ENCODE measurements around the gene INPP5K.

INPP5K gene

GRCh38 chr17:1506649-1507267, 9.7 kb downstream of the INPP5K start:
- no peak for DNase-seq (ENCODE audit: low read depth in 2 of 2)

DNA sequence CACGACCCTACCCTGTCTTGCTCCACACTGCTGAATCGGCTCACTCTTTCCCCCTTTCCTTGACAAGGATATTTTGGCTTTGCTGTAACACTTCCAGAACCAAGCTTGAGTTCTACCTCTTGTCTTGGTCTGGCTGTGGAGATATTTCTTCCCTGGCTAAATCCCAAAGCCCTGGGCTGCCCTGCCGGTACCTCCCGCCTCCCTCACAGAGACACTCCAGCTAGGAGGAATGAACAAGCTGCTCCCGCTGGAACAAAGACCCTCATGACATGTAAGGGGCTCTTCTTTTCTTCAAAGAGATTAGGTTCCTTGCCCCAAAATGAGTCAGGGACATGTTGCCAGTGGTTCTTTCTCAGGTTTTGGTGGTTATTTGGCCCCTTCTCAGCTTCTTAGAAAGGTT, 10.8 kb downstream of the INPP5K start:
- no peak for DNase-seq (ENCODE audit: low read depth in 2 of 2)

DNA sequence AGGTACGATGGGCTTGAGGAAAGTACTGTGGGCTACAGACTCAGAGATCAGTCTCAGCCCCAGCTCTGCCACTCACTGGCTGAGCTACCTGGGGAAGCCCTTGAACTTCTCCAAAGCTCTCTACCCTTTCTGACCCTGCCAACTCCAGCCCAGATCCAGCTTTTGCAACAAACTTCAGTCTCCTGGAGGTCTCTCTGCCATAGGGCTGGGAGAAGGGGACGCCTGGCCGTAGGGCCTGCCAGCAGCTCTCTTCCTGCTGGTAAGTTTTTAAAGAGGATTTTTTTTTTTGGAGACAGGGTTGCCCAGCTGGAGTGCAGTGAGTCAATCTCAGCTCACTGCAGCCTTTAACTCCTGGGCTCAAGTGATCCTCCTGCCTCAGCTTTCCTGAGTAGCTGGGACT, 11.5 kb downstream of the INPP5K start:
- DNase-seq (ENCODE audit: low read depth in 2 of 2): no peak

DNA sequence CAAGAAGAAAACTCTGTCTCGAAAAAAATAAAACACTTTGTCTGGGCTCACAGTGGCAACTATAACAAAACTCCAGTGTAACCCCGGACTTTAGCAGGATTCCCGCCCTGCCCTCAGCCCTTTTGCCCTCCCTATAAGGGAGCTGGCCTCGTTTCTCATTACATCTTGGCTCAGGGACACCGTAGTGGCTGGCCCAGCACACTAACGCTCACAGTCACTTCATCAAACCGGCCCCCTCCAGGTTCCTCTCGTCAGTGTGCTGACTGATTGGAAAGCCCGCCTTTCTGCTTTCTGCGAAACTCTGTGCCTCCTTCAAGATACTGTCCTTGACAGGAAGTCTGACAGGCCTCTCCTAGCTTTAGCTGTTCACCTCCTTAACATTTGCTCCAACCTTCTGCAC, 12.7 kb downstream of the INPP5K start:
- DNase-seq (ENCODE audit: low read depth in 2 of 2): no peak

DNA sequence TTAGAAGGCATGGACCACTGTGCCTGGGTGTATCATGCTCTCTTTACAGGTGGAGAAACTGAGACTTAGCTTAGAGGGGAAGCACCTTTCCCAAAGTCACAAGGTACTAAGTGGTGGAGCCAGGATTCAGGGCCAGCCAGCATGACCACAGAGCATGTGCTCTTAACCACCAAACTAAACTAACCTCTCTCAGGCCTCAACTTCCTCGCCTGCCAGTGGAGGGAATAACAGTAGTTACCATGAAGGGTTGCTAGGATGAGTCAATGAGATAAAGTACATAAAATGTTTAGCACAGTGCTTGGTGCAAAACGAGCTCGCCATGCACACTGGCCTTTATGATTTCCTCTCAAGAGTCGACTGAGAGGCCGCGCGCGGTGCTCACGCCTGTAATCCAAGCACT, 17.5 kb downstream of the INPP5K start:
- no peak for DNase-seq (ENCODE audit: low read depth in 2 of 2)

DNA sequence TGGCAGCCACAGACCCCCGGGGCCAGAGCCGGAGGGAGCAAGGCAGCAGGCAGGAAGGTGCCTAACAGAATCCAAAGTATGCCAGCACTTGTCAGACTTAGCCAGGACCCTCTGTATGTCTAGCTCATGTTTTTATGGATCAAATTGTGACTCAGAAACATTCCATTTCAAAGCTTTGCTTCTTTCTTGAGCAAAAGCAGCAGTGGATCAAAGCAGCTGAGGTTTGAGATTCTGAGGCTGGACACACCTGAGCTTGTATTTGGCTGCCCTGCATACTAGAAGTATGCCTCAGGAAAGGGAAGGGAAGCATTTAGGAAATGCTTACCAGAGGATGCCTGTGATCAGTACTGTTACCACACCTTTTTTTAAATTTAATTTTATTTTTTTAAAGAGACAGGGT, 18.2 kb downstream of the INPP5K start:
- DNase-seq (ENCODE audit: low read depth in 2 of 2): no peak

GRCh38 chr17:1497831-1498230, 18.6 kb downstream of the INPP5K start:
- no peak for DNase-seq (ENCODE audit: low read depth in 2 of 2)

- DNase-seq (ENCODE audit: low read depth in 2 of 2): no peak
Observed at GRCh38 chr17:1496869-1497268, 19.5 kb downstream of the INPP5K start.

DNA sequence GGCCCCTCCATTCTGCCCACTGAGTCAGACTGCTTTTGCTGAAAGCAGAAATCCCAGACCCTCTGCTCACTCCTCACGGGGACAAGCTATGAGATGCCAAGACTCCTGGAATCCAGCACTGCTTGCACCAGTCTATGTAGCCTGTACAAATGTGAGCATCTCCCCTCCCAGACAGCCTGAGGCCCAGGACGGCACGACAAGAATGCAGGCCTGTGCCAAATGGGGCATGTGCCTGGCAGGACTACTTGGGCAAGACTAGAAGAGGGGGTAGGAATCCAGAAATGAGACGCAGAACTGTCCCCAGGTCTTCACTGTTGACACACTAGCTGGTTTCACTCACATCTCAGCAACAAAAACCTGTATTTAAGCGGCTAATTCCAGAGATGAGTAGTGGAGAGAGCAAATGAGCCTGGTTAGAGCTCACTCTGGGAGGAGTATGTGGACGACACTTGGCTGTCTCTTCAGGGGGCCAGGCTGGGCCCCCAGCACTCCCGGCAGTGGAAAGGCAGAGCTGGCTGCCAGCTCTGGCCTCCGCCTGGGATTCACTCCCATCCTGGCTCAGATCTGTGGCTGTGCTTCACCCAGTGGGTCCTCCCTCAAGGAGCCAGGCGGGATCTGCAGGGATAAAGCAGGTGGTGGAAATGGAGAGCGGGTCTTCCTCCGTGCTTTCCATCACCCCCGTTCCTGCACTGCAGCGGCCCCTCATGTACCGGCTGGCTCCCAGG, 21.0 kb downstream of the INPP5K start:
- no peak for DNase-seq (ENCODE audit: low read depth in 2 of 2)

- no peak for DNase-seq (ENCODE audit: low read depth in 2 of 2)
Observed at GRCh38 chr17:1494736-1495253, 21.6 kb downstream of the INPP5K start.

DNA sequence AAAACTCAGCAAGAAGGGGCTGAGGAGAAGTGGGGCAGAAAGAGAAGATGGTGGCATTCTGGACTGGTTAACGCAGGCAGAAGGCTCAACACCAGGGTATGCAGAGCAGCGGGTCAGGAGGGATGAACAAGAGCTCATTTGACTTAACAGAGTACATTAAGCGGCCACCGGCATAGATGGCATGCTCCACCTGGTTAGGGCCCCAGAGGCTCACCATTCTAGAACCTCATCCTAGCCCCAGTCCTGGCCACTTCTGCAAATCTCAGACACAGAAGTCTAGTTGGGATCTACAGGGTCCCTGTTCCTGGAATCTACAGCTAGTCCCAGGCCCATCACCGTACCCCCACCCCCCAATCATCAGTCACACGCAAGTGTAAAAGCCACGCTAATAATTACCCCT, 22.2 kb downstream of the INPP5K start:
- DNase-seq (ENCODE audit: low read depth in 2 of 2): no peak

- DNase-seq (ENCODE audit: low read depth in 2 of 2): no peak
Observed at GRCh38 chr17:1493291-1493980, 23.0 kb downstream of the INPP5K start.

DNA sequence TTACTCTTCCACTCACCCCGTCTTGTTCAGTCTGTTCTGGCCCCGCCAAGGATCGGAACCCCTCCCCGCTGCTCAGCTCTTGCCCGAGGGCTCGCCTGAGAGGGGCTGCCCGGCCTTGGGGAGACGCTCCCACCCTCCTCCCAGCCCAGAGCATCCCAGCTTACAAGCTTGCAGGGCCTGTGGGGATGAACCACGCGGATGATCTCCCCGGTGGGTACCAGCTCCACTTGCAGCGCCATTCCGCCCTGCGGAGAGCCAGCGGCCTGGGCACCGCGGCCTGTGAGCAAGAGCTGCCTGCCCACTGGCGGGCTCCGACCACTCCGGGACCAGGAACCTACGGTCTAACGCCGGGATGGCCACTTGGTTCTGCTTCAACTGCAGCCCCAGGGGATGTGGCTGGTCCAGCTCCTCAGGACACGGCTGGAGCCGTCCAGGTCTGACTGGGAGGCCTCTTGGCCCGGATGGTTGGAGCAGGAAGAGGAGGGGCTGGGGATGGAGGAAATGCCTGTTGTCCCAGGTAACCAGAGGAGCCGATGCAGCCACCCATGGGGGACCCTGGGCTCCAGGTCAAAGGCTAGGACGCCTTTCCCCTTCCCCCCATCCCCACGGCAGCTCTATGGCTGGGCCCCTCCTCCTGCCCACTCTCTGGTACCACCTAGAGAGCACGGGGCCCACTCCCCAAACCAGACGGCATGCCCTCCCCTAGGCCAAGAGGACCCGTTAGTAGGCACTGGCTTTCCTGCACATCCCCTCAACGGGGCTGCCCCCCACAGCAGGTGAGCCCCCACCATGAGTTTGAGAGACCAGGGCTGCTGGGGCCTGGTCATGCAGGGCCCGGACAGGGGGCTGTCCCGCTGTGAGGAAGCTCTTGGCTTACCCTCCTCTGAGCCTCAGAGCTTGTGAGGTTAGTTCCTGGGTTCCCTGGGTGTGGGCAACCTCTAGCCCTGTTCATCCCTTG, 23.9 kb downstream of the INPP5K start, which contains the start of gene MYO1C:
Gene MYO1C, minus strand, starts transcription at position 438 of the 958 bp plus-strand sequence. Its CDS starts 199 bp downstream, at position 239.
- DNase-seq (ENCODE audit: low read depth in 2 of 2): no peak

GRCh38 chr17:1491443-1492248, 24.8 kb downstream of the INPP5K start:
- DNase-seq (ENCODE audit: low read depth in 2 of 2): no peak

DNA sequence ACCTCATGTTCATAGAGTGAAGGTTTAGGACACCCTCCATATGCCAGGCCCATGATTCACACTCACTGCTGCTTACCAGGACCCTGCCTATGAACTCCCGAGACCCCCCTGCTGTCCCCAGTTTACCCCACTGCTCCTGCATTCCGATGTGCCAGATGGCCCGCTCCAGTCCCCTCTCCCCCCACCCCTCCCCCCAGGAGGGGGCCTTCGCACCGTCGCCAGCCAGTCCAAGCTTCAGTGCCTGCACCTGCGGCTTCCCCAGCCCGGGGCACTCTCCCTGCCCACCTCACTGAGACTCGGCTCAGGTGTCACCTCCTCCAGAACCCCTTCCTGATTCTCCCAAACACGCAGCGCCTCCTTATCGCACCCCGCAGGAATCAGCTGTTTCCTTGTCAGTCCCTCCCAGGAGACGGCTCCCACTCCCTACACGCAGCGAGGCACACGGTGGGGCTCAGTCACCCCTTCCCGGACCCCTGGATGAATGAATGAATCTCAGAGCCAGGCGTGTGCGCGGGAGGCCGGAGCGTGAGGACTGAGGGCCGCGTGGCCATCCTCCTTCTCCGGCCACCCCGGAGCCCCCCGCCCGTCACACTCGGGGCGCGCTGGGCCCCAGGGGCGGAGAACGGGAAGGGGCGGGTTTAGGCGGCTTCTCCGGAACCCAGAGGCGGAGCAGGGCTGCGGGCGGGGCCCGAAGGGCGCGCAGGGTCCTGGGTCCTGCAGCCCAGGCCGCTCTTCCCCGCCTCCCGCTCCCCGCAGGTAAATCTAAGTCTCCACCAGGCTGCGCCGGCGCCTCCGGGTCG, 25.6 kb downstream of the INPP5K start:
- peak; percentile 44 to 63 for DNase-seq (ENCODE audit: low read depth in 2 of 2)

DNA sequence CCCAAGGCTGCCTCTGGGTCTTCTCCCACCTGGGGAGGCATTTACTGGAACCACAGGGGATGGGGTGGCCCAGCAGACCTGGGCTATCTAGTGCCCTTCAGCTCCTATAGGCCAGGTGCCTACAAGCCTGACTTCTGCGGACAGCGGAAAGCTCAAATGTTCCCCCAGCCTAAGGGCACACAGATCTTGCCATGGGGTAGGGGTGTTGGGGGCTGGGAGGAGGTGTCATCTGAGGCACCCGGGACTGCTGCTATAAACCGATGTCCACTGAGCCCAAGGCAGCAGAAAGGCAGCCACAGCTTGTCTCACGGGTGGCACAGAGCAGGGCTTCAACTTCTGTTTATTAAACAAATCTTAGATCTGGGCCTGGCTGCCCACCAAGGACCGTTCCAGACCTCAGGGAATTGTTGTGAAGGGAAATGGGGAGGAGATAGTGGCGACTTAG, 27.6 kb downstream of the INPP5K start:
- no peak for DNase-seq (ENCODE audit: low read depth in 2 of 2)

DNA sequence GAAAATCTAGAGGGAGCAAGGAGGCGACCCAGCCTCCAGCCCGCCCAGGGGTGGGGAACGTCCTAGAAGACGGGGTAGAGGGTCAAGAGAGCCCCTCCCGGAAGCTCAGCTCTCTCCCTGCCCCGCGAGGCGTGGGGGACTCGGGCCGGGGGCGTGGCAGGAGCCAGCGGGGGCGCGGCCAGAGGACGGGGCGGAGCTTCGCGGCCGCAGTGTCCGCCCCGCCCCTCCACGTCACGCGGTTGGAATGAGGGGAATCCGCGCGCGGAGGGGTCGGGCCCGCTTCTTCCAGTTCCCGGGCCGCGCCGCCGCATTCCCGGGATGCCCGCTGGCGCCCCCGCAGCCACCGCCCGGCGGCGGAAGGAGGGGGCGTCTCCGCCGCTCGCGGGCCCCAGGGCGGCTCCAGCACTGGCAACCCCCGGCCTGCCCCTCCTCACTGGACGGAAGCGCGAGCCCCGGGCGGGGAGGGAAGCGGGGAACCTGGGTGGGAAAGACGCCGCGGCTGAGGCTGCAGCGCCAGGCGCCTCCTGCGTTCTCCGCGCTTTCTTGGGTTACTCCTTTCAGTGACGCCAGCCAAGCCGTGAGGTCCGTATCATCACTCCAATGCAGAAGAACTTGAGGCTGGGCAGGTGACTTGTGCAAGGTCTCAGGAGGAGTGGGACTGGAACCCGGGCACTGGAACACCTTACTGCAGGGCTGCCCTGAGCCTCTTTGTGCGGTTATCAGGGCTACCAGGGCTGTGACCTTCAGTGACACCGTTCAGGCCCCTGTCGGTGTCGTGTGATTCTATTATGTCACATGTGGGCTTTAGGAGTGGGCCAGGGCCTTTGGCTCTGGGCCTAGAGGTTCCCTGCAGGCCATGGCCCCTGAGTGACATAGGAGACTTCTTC, 28.2 kb downstream of the INPP5K start:
- peak; percentile 58 to 65 for DNase-seq (ENCODE audit: low read depth in 2 of 2)

DNA sequence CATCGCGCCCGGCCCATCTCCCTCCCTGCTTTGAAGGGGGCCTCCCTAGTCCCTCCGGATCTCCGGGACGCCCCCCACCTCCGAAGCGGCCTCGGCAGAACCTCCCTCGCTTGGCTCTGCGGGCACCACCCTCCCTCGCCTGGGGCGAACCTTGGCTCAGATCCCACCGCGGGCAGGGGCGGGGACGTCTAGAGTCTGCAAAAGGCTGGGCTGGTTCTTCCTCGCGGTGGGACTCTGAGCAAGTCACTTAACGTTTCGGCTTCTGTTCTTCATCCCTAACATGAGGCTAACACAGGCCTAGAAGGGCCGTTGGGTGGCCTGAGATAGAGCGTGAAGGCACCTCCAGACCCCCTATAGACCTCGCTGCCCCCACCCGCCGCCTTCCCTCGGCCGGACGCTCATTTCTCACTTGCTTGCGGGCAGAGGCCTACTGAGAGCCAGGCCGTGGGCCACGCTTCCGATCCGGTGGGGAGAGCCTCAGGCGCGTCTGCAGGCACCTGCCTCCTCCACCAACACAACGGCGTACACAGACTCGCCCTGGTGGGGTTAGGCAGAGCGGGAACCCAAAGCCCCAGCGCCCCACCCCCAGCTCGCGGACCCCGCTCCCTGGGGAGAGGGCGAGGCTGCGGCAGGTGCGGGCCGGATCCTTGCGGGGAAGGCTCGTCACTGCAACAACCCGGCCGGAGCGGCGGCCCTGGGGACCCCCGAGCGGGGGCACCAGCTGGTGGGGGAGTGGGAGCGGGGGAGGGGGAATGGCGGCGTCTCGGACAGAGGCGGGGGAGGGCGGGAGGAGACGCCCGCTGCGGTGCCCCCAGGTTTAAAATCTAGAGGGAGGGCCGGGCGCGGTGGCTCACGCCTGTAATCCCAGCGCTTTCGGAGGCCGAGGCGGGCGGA, 29.4 kb downstream of the INPP5K start:
- DNase-seq (ENCODE audit: low read depth in 2 of 2): peak; percentile 60 to 68
